ENCODE results near the gene FAM149A.

The FAM149A gene

GRCh38 chr4:186169945-186170802 is 65.7 kb downstream of the FAM149A start:
- Histone ChIP-seq H3K27ac (ENCODE audit: low read length) (no peak overlapping the region), H3K4me2 (ENCODE audit: low read depth, low read length) (no peak overlapping the region), H2AFZ (ENCODE audit: low read length) (no peak overlapping the region), H4K20me1 (ENCODE audit: insufficient read depth, low read length) (no peaks in the 10 kb centered on the region), H3K4me1 (ENCODE audit: low read length) (peaks cover 12% of the 10 kb centered on the region), H3K27me3 (replicated peaks; ENCODE audit: insufficient read depth, low read length) (no peaks in the 10 kb centered on the region), H3K9ac (ENCODE audit: low read length) (no peak overlapping the region), H3F3A (ENCODE audit: insufficient read depth, low read length) (peaks cover 10% of the 10 kb centered on the region), H3K79me2 (ENCODE audit: low read length) (no peaks in the 10 kb centered on the region), H3K36me3 (replicated peaks; ENCODE audit: insufficient read depth, low read length) (no peaks in the 10 kb centered on the region), H3K9me2 (replicated peaks; ENCODE audit: insufficient read depth, low read length) (no peaks in the 10 kb centered on the region), H3K4me3 (ENCODE audit: low read length) (no peak overlapping the region), H3K9me3 (replicated peaks; ENCODE audit: insufficient read depth, low read length) (no peaks in the 10 kb centered on the region)
- no peak for TF ChIP-seq EZH2phosphoT487 (IDR thresholded peaks at IDR 0.05; ENCODE audit: low read length)
- no peak for TF ChIP-seq CTCF (IDR thresholded peaks at IDR 0.05; ENCODE audit: low read length)
- TF ChIP-seq EZH2 (optimal IDR thresholded peaks at IDR 0.05; ENCODE audit: low read depth, low read length), result no peak
- no peak for DNase-seq

GRCh38 chr4:186170966-186171365 is 66.5 kb downstream of the FAM149A start:
- no peaks in the 10 kb centered on the region for H3K79me2 ChIP-seq (ENCODE audit: low read length)
- no peak overlapping the region for H3K4me3 ChIP-seq (ENCODE audit: low read length)
- no peaks in the 10 kb centered on the region for H3K27me3 ChIP-seq (replicated peaks; ENCODE audit: insufficient read depth, low read length)
- H3K36me3 ChIP-seq (replicated peaks; ENCODE audit: insufficient read depth, low read length), result no peaks in the 10 kb centered on the region
- no peak for DNase-seq
- peaks cover 12% of the 10 kb centered on the region for H3K4me1 ChIP-seq (ENCODE audit: low read length)
- H3K9me3 ChIP-seq (replicated peaks; ENCODE audit: insufficient read depth, low read length), result no peaks in the 10 kb centered on the region
- H2AFZ ChIP-seq (ENCODE audit: low read length), result no peak overlapping the region
- H3K9me2 ChIP-seq (replicated peaks; ENCODE audit: insufficient read depth, low read length), result no peaks in the 10 kb centered on the region
- H3K27ac ChIP-seq (ENCODE audit: low read length), result no peak overlapping the region
- H3K4me2 ChIP-seq (ENCODE audit: low read depth, low read length), result no peak overlapping the region
- H3K9ac ChIP-seq (ENCODE audit: low read length), result no peak overlapping the region
- no peaks in the 10 kb centered on the region for H4K20me1 ChIP-seq (ENCODE audit: insufficient read depth, low read length)
- TF ChIP-seq EZH2phosphoT487 (IDR thresholded peaks at IDR 0.05; ENCODE audit: low read length) (no peak), EZH2 (optimal IDR thresholded peaks at IDR 0.05; ENCODE audit: low read depth, low read length) (no peak), CTCF (IDR thresholded peaks at IDR 0.05; ENCODE audit: low read length) (no peak)
- H3F3A ChIP-seq (ENCODE audit: insufficient read depth, low read length), result peaks cover 10% of the 10 kb centered on the region

- no peaks in the 10 kb centered on the region for H3K27me3 ChIP-seq (replicated peaks; ENCODE audit: insufficient read depth, low read length)
- no peaks in the 10 kb centered on the region for H3K79me2 ChIP-seq (ENCODE audit: low read length)
- H3K36me3 ChIP-seq (replicated peaks; ENCODE audit: insufficient read depth, low read length), result no peaks in the 10 kb centered on the region
- H3K4me3 ChIP-seq (ENCODE audit: low read length), result no peak overlapping the region
- H3K4me2 ChIP-seq (ENCODE audit: low read depth, low read length), result no peak overlapping the region
- peaks cover 2% of the 10 kb centered on the region for H3F3A ChIP-seq (ENCODE audit: insufficient read depth, low read length)
- H3K9ac ChIP-seq (ENCODE audit: low read length), result no peak overlapping the region
- no peaks in the 10 kb centered on the region for H4K20me1 ChIP-seq (ENCODE audit: insufficient read depth, low read length)
- no peak overlapping the region for H3K27ac ChIP-seq (ENCODE audit: low read length)
- no peak overlapping the region for H2AFZ ChIP-seq (ENCODE audit: low read length)
- TF ChIP-seq CTCF (IDR thresholded peaks at IDR 0.05; ENCODE audit: low read length) (no peak), EZH2 (optimal IDR thresholded peaks at IDR 0.05; ENCODE audit: low read depth, low read length) (no peak), EZH2phosphoT487 (IDR thresholded peaks at IDR 0.05; ENCODE audit: low read length) (no peak)
- no peak for DNase-seq
- peaks cover 3% of the 10 kb centered on the region for H3K4me1 ChIP-seq (ENCODE audit: low read length)
- no peaks in the 10 kb centered on the region for H3K9me2 ChIP-seq (replicated peaks; ENCODE audit: insufficient read depth, low read length)
- H3K9me3 ChIP-seq (replicated peaks; ENCODE audit: insufficient read depth, low read length), result no peaks in the 10 kb centered on the region
These were observed 68.0 kb downstream of the FAM149A start for GRCh38 chr4:186172546-186172945.
